ENCODE data around the gene LMX1A.

GRCh38 chr1:165354739-165355138 lies 1.8 kb downstream of the LMX1A start:
- TF ChIP-seq CTCF (IDR thresholded peaks at IDR 0.05) (no peak), POLR2A (IDR thresholded peaks at IDR 0.05) (no peak)

Measured in gastroesophageal sphincter (tissue), 3 donors.